Breast epithelium (tissue), 4 donors: ENCODE measurements around the gene NRGN. TPM values are rescaled to one million over a fixed set of nuclear protein-coding genes. Genes with fewer than 3 reads are reported as not detected.
"Not testable (repeated sequence)": the region's sequence is repeated elsewhere in the genome, so short reads cannot be mapped to it uniquely, and the experiment has no call there.

Experiments
- DNase-seq, 2 donors: peaks; one replicate each; pipeline ENCODE4 v3.0.0-alpha.2; 2019; ENCODE audit warnings: low spot score in 2 of 2
- H3K27ac ChIP-seq, 2 donors: fragments of 200-600 bp; sonication (generic) in 1 of 2; one replicate each; pipeline ENCODE4 v1.5.1; 2016 to 2019; ENCODE audit warnings: mild to moderate bottlenecking in 1 of 2
- H3K27me3 ChIP-seq, 2 donors: fragments of 200-600 bp; sonication (generic) in 1 of 2; one replicate each; pipeline versions ENCODE4 v1.5.1 to v1.6.0; 2017 to 2019; ENCODE audit warnings: control low read depth in 1 of 2, mild to moderate bottlenecking in 1 of 2
- H3K36me3 ChIP-seq: fragments of 200-600 bp; one replicate; pipeline ENCODE4 v1.5.1; 2019
- H3K4me1 ChIP-seq, 2 donors: fragments of 200-600 bp; sonication (generic); one replicate each; pipeline ENCODE4 v1.5.1; 2016 to 2019; ENCODE audit warnings: control low read depth in 1 of 2
- H3K4me3 ChIP-seq, 3 donors: fragments of 200-600 bp; sonication (generic); 1 replicate in 2 of 3; 2 replicates in 1 of 3; pipeline ENCODE4 v1.5.1; 2016 to 2019; ENCODE audit warnings: mild to moderate bottlenecking in 3 of 3, moderate library complexity in 2 of 3
- H3K9me3 ChIP-seq, 2 donors: fragments of 200-600 bp; sonication (generic) in 1 of 2; one replicate each; pipeline ENCODE4 v1.5.1; 2016 to 2019; ENCODE audit warnings: control low read depth in 1 of 2
- POLR2A ChIP-seq: fragments of 450-650 bp; IDR thresholded peaks from one replicate; pipeline ENCODE4 v1.6.1; 2016; ENCODE audit warnings: antibody characterized with exemption, mild to moderate bottlenecking, moderate library complexity
- POLR2AphosphoS5 ChIP-seq, 3 donors: sonication (generic); formaldehyde crosslinking; IDR thresholded peaks; one replicate each; pipeline ENCODE4 v1.6.1; 2017; ENCODE audit warnings: antibody characterized with exemption in 3 of 3
- intact Hi-C: fragments of 100-400 bp; cut with DNase I; formaldehyde crosslinking; loops from one replicate; pipeline ENCODE4 v1.15.1; 2023; ENCODE audit warnings: low total_unique reads
- total RNA-seq, 3 donors: library from RNA; depleted of rRNA; stranded (reverse); fragments of >200 nt; gene quantifications; one replicate each; pipeline ENCODE4 v1.1.0, GENCODE V29; 2016
- TF ChIP-seq, protein P1 (sequence below), 3 donors: fragments of 450-650 bp; IDR thresholded peaks; one replicate each; pipeline ENCODE4 v1.5.1; 2016 to 2017; ENCODE audit warnings: antibody characterized with exemption in 3 of 3, mild to moderate bottlenecking in 3 of 3, moderate library complexity in 3 of 3

The NRGN gene
- total RNA-seq, 3 donors from 2014 or later: 0.33 to 0.48 (median 0.44) TPM

DNA sequence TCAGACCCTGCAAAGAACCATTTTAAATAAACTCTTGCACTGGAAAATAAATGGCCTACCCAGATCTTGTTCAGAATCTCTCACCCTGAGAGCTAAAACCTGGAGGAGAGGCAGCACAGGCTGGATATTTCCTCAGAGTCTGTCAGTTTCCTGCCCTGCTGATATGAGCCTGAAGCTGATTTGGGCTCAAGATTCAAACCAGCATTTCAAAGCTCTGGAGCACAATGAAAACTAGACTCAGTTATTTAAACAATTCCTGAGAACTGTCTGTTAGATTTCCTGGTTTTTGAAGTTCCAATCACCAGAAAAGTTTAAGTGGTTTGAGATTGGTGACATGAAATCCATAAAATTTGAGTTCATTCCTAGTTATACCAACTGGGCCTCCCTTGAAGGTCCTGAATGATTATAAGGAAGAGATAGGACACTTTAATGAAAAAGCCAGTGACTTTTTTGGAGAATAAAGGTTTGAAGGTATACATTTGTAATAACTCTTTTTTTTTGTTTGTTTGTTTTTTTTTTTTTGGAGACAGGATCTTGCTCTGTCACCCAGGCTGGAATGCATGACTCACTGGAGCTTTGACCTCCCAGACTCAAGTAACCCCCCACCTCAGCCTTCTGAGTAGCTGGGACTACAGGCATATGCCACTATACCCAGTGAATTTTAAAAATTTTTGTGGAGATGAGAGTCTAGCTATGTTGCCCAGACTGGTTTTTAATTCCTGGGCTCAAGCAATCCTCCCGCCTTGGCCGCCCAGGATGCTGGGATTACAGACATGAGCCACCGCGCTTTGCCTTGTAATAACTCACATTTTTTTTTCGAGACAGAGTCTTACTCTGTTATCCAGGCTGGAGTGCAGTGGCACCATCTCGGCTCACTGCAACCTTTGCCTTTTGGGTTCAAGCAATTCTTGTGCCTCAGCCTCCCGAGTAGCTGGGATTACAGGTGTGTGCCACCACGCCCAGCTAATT lies 30.3 kb downstream of the NRGN start:
- no peak overlapping the region for H3K27ac ChIP-seq
- no peaks in the 10 kb centered on the region for H3K27me3 ChIP-seq
- no peaks in the 10 kb centered on the region for H3K36me3 ChIP-seq
- DNase-seq: no peak
- intact Hi-C loops: loop anchor here (5.0 to 10.0 kb wide), 2 partner anchors 95 to 1462 kb away; partner anchors contain the start of genes SIAE and SPA17
- TF ChIP-seq POLR2AphosphoS5 (IDR thresholded peaks at IDR 0.05) (no peak), POLR2A (no peak)
- TF ChIP-seq, protein P1, sequence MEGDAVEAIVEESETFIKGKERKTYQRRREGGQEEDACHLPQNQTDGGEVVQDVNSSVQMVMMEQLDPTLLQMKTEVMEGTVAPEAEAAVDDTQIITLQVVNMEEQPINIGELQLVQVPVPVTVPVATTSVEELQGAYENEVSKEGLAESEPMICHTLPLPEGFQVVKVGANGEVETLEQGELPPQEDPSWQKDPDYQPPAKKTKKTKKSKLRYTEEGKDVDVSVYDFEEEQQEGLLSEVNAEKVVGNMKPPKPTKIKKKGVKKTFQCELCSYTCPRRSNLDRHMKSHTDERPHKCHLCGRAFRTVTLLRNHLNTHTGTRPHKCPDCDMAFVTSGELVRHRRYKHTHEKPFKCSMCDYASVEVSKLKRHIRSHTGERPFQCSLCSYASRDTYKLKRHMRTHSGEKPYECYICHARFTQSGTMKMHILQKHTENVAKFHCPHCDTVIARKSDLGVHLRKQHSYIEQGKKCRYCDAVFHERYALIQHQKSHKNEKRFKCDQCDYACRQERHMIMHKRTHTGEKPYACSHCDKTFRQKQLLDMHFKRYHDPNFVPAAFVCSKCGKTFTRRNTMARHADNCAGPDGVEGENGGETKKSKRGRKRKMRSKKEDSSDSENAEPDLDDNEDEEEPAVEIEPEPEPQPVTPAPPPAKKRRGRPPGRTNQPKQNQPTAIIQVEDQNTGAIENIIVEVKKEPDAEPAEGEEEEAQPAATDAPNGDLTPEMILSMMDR (IDR thresholded peaks at IDR 0.05): no peak
- H3K4me1 ChIP-seq: no peaks in the 10 kb centered on the region
- H3K9me3 ChIP-seq: no peaks in the 10 kb centered on the region
- H3K4me3 ChIP-seq: no peak overlapping the region

DNA sequence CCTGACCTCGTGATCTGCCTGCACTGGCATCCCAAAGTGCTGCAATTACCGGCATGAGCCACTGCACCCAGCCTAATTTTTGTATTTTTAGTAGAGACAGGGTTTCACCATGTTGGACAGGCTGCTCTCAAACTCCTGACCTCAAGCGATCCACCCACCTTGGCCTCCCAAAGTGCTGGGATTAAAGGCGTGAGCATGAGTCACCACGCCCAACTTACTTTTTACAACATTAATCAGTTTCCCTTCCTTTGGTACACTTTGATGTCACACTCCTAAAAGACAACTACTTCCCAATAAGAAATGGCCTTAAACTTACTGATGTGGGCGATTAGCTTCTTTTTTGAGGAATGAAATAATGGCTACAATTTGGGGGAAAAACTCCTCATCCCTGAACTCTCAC lies 31.2 kb downstream of the NRGN start:
- H3K27ac ChIP-seq, DNase-seq, H3K36me3 ChIP-seq, H3K27me3 ChIP-seq, H3K4me3 ChIP-seq, H3K9me3 ChIP-seq, H3K4me1 ChIP-seq: not testable (repeated sequence)
- intact Hi-C loops: loop anchor here (5.0 kb wide), 1 partner anchor 1461 kb away; no protein-coding TSS in a partner anchor

DNA sequence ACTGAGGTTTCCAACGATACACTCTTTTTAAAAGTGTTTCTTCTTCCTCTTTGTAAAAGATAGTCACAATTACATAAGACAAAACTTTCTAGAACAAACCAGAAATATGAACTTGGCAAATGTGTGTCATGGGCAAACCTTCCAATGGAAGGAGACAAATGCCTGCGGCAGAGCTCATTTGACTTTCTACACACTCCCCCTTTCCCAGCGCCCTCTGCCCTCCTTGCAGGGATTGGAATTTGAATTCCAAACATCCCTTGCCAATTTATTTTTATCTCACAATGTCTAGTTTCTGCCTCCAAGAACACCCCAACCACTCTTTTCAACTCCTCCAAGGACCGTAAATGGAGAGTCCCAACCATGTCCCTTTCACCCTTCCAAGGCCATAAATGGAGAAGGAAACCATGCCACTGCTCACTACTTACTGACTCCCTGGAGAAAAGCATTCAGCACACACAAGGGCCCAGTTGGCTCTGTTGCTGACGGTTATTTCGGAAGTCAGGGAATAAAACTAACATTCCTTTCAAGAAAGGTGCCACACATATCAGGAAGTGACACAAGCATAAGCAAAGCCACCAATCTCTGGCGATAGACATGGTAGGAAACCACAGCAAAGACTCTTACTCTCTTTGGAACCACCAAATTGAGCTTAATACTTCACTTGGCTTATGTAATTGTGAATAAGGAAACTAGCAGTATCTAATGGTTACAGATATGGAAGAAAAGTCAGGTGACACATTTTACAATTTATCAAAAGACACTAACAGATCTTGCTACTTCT lies 37.3 kb downstream of the NRGN start:
- no peak overlapping the region for H3K4me3 ChIP-seq

DNA sequence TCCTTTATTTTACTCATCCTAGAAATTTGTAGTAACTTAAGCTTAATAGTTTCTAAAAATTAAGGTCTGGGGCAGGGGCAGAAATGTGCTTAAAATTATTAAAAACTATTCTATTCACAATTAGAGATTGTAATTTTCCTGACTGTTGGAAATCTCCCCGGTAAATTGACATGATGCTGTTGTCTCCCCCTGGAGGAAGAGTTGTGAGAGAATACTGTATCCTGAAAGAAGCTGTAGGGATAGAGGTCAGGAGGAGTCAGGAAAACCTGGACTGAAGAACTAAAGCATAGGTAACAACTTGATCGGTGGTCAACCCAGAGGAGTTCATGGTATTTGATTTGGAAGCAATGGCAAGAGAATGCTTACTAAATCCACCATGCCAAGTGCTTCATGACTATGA lies 38.5 kb downstream of the NRGN start:
- intact Hi-C loops: no loop called here
- no peak overlapping the region for H3K4me3 ChIP-seq
- no peak overlapping the region for H3K27ac ChIP-seq
- no peaks in the 10 kb centered on the region for H3K36me3 ChIP-seq
- no peaks in the 10 kb centered on the region for H3K9me3 ChIP-seq
- DNase-seq: no peak
- TF ChIP-seq POLR2A (no peak), POLR2AphosphoS5 (IDR thresholded peaks at IDR 0.05) (no peak)
- TF ChIP-seq, protein P1 (IDR thresholded peaks at IDR 0.05): no peak
- H3K27me3 ChIP-seq: no peaks in the 10 kb centered on the region
- H3K4me1 ChIP-seq: no peaks in the 10 kb centered on the region

More for the DNA sequence above, 37.3 kb downstream of the NRGN start:
- Histone ChIP-seq H3K4me1 (no peaks in the 10 kb centered on the region), H3K27ac (no peak overlapping the region), H3K9me3 (no peaks in the 10 kb centered on the region), H3K36me3 (no peaks in the 10 kb centered on the region), H3K27me3 (no peaks in the 10 kb centered on the region)
- TF ChIP-seq, protein P1 (IDR thresholded peaks at IDR 0.05): no peak
- TF ChIP-seq POLR2A (no peak), POLR2AphosphoS5 (IDR thresholded peaks at IDR 0.05) (no peak)
- intact Hi-C loops: no loop called here
- DNase-seq: no peak

DNA sequence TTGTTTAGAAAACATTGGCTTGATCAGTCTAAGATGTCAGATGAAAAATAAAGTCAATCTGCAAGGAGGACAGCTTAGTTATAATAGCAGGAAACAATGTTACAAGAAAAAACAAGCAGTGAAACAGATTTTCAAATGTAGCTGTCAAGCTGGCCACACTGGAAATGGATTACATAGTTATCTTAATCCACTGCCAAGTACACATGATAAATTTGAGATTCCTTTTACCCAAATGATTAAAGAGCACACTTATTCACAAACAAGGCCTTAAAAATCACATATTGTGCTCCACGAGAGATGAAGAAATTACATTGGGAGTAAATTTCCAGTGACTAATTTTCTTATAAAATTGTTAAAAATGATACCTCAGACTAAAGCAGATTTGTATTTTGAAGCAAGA lies 39.8 kb downstream of the NRGN start:
- TF ChIP-seq POLR2A: no peak
- TF ChIP-seq POLR2AphosphoS5 (IDR thresholded peaks at IDR 0.05): no peak
- TF ChIP-seq, protein P1 (IDR thresholded peaks at IDR 0.05): no peak
- no peak overlapping the region for H3K4me3 ChIP-seq
- no peaks in the 10 kb centered on the region for H3K27me3 ChIP-seq
- H3K9me3 ChIP-seq: no peaks in the 10 kb centered on the region
- intact Hi-C loops: no loop called here
- H3K4me1 ChIP-seq: no peaks in the 10 kb centered on the region
- no peak for DNase-seq
- H3K36me3 ChIP-seq: no peaks in the 10 kb centered on the region
- H3K27ac ChIP-seq: no peak overlapping the region
